Testis (tissue), 2 donors: ENCODE measurements around the gene PMFBP1.

Experiments used
- CTCF ChIP-seq, 3 experiments: fragments of 450-650 bp in 2 of 3; fragments of 200-600 bp in 1 of 3; sonication (generic) in 1 of 3; IDR thresholded peaks; one replicate each; pipeline ENCODE4 v1.5.1; 2016 to 2019; ENCODE audit warnings: antibody characterized with exemption in 3 of 3, mild to moderate bottlenecking in 2 of 3, moderate library complexity in 1 of 3
- POLR2A ChIP-seq: fragments of 450-650 bp; IDR thresholded peaks from one replicate; pipeline ENCODE4 v1.6.1; 2017; ENCODE audit warnings: antibody characterized with exemption, mild to moderate bottlenecking, moderate library complexity

GRCh38 chr16:72113616-72113945 is 58.4 kb downstream of the PMFBP1 start:
- TF ChIP-seq CTCF (IDR thresholded peaks at IDR 0.05) (no peak), POLR2A (no peak)
